HepG2 (cell line): ENCODE results near the gene MAML1. TPM values are rescaled to one million over a fixed set of nuclear protein-coding genes. Genes with fewer than 3 reads are reported as not detected.

Experiments
- ATAC-seq: fragments of 200-7000 bp; cut with Tn5 transposase; 3 replicates; pipeline ENCODE4 v1.9.1; 2020; ENCODE audit warnings: mild to moderate bottlenecking, moderate library complexity
- BruUV-seq: library from RNA; stranded (reverse); fragments of 400-500 nt; replicated peaks from 2 replicates; lab custom pipeline; 2021; lab: Mats Ljungman, UMichigan
- CTCF ChIA-PET: fragments of 300-600 bp; formaldehyde crosslinking; extraction: SDS; loops from one replicate; lab custom pipeline; 2021; ENCODE audit warnings: low total read pairs, inconsistent platforms, low intra/inter-chr PET ratio; lab: Yijun Ruan, JAX
- POLR2A ChIA-PET: fragments of 350-600 bp; sonication (Branson Sonifier 250); formaldehyde crosslinking; loops from one replicate; lab custom pipeline; 2020; ENCODE audit warnings: antibody characterized with exemption, inconsistent platforms; lab: Yijun Ruan, JAX
- DNase-seq: peaks from one replicate; pipeline ENCODE4 v3.0.0-alpha.2; 2015; ENCODE audit warnings: low spot score
- FAIRE-seq: peaks from 3 replicates; lab custom pipeline; 2011; peaks lifted over from hg19 to GRCh38; lab: Jason Lieb, UNC
- H2AFZ ChIP-seq: one replicate; pipeline ENCODE4 v1.6.1; 2011; ENCODE audit warnings: low read length, inconsistent platforms
- H3K27ac ChIP-seq: fragments of 300-600 bp; 3 replicates; pipeline ENCODE4 v1.8.0; 2011; ENCODE audit warnings: mixed run types, mild to moderate bottlenecking, mixed read lengths, low read length, inconsistent platforms; ENCODE audit not compliant: insufficient read depth; ENCODE audit errors: extremely low read length
- H3K27me3 ChIP-seq, 2 experiments: fragments of 200-600 bp in 1 of 2; 2 replicates in 1 of 2; 3 replicates in 1 of 2; pipeline versions ENCODE4 v1.6.0 to v1.8.0; 2011; ENCODE audit warnings: low read length in 2 of 2, mild to moderate bottlenecking in 2 of 2, moderate library complexity in 2 of 2, inconsistent platforms in 1 of 2; ENCODE audit not compliant: insufficient read depth in 2 of 2, control insufficient read depth in 1 of 2
- H3K36me3 ChIP-seq, 2 experiments: fragments of 200-600 bp in 1 of 2; replicated peaks in 1 of 2; 2 replicates in 1 of 2; 3 replicates in 1 of 2; pipeline versions ENCODE4 v1.5.1 to v1.8.0; 2011; ENCODE audit warnings: low read length in 2 of 2, inconsistent platforms in 1 of 2; ENCODE audit not compliant: insufficient read depth in 2 of 2, control insufficient read depth in 1 of 2
- H3K4me1 ChIP-seq: 2 replicates; pipeline ENCODE4 v1.5.1; 2012; ENCODE audit warnings: low read length, inconsistent platforms; ENCODE audit not compliant: insufficient read depth
- H3K4me2 ChIP-seq: 2 replicates; pipeline ENCODE4 v1.6.0; 2011; ENCODE audit warnings: low read depth, low read length, inconsistent platforms
- H3K4me3 ChIP-seq, 3 experiments: fragments of 200-600 bp in 1 of 3; sonication (generic), shearing (Covaris generic) in 1 of 3; replicated peaks in 1 of 3; 2 replicates each; pipeline ENCODE4 v1.5.1; 2011 to 2016; ENCODE audit warnings: low read length in 3 of 3, inconsistent platforms in 2 of 3, low read depth in 2 of 3, mild to moderate bottlenecking in 2 of 3, control low read depth in 1 of 3, mixed read lengths in 1 of 3; ENCODE audit not compliant: insufficient read depth in 1 of 3
- H3K79me2 ChIP-seq: one replicate; pipeline ENCODE4 v1.6.1; 2011; ENCODE audit warnings: low read length, inconsistent platforms; ENCODE audit not compliant: insufficient read depth
- H3K9ac ChIP-seq: 2 replicates; pipeline ENCODE4 v1.6.0; 2011; ENCODE audit warnings: mild to moderate bottlenecking, low read depth, low read length, inconsistent platforms; ENCODE audit not compliant: insufficient read depth
- H3K9me3 ChIP-seq: 2 replicates; pipeline ENCODE4 v1.5.1; 2012; ENCODE audit warnings: mild to moderate bottlenecking, low read length
- H4K20me1 ChIP-seq: 2 replicates; pipeline ENCODE4 v1.6.0; 2011; ENCODE audit warnings: inconsistent platforms, mild to moderate bottlenecking, low read length, moderate library complexity; ENCODE audit not compliant: insufficient read depth
- ARID3A ChIP-seq: IDR thresholded peaks from 2 replicates; pipeline ENCODE4 v1.6.1; 2012; ENCODE audit warnings: low read depth, low read length, improper control_type of control experiment
- HDAC1 ChIP-seq: sonication (generic); formaldehyde crosslinking; IDR thresholded peaks from 2 replicates; pipeline ENCODE4 v1.5.1; 2020; ENCODE audit warnings: mild to moderate bottlenecking, missing genetic modification reagents
- MAFF ChIP-seq: IDR thresholded peaks from 2 replicates; pipeline ENCODE4 v1.6.1; 2011; ENCODE audit warnings: low read depth, low read length, improper control_type of control experiment
- MAFK ChIP-seq, 2 experiments: IDR thresholded peaks in 1 of 2; conservative IDR thresholded peaks in 1 of 2; 2 replicates each; pipeline ENCODE4 v1.6.1; 2011; ENCODE audit warnings: improper control_type of control experiment in 2 of 2, low read length in 2 of 2
- NFKBIZ ChIP-seq: IDR thresholded peaks from 2 replicates; pipeline ENCODE4 v1.6.1; 2018; ENCODE audit warnings: missing genetic modification reagents, missing compliant biosample characterization
- SP1 ChIP-seq, 2 experiments: fragments of 450-650 bp in 1 of 2; sonication (generic) in 1 of 2; formaldehyde crosslinking in 1 of 2; IDR thresholded peaks; 2 replicates each; pipeline versions ENCODE4 v1.4.0 to v1.6.1; 2016 to 2020; ENCODE audit warnings: missing genetic modification reagents in 1 of 2
- ZBTB26 ChIP-seq: IDR thresholded peaks from 2 replicates; pipeline ENCODE4 v1.6.1; 2016; ENCODE audit warnings: missing compliant biosample characterization, missing genetic modification reagents, borderline replicate concordance
- ZGPAT ChIP-seq: IDR thresholded peaks from 2 replicates; pipeline ENCODE4 v1.6.1; 2016; ENCODE audit warnings: mild to moderate bottlenecking
- ZMAT5 ChIP-seq: sonication (generic); formaldehyde crosslinking; IDR thresholded peaks from 2 replicates; pipeline ENCODE4 v1.5.0; 2020; ENCODE audit warnings: mild to moderate bottlenecking, low read depth, missing genetic modification reagents, borderline replicate concordance
- ZNF672 ChIP-seq: sonication (generic); formaldehyde crosslinking; IDR thresholded peaks from 2 replicates; pipeline ENCODE4 v1.8.1; 2022; ENCODE audit warnings: missing genetic modification reagents
- ZNF687 ChIP-seq: sonication (generic); formaldehyde crosslinking; IDR thresholded peaks from 2 replicates; pipeline ENCODE4 v1.5.1; 2020; ENCODE audit warnings: mild to moderate bottlenecking, missing genetic modification reagents, moderate library complexity
- WGBS: methylation state at CpG from one replicate; pipeline ENCODE4 v1.1.6; 2017; ENCODE audit warnings: low lambda C conversion rate; 5-methylcytosine and 5-hydroxymethylcytosine counted together
- in situ Hi-C: cut with HindIII; loops from 2 replicates; pipeline ENCODE4 v1.10.0; 2017; ENCODE audit warnings: low pct_unique_long_range_greater_than_20kb; ENCODE audit not compliant: extremely low pct_ligation_motif_present
- intact Hi-C: fragments of 100-400 bp; cut with micrococcal nuclease; formaldehyde crosslinking; loops from one replicate; pipeline ENCODE4 v1.10.0; 2022; ENCODE audit not compliant: unreplicated experiment
- polyA plus RNA-seq, 8 experiments: library from polyadenylated mRNA; depleted of rRNA in 3 of 8; stranded (reverse) in 7 of 8; unstranded in 1 of 8; fragments of >200 nt; fragmentation: Illumina TruSeq in 4 of 8; extraction: Trizol in 4 of 8; gene quantifications; 2 replicates each; pipeline versions ENCODE4 v1.2.1 to v1.2.3, GENCODE V29; 2011 to 2016; ENCODE audit warnings: low read depth in 4 of 8, missing spikeins in 1 of 8, mixed read lengths in 1 of 8; ENCODE audit not compliant: insufficient read depth in 1 of 8
- total RNA-seq, 5 experiments: library from RNA; depleted of rRNA; stranded (reverse); fragments of >200 nt; fragmentation: Illumina TruSeq; extraction: Trizol; gene quantifications; 2 replicates each; pipeline ENCODE4 v1.2.3, GENCODE V29; 2016; ENCODE audit warnings: low read depth in 1 of 5

MAML1 gene
- total and polyA plus RNA-seq, 2 of the 13 experiments (the other 11 are each of a cell fraction or from before 2014, with no cell fraction given) = 10.0 to 10.8 TPM

GRCh38 chr5:179762079-179762780, 29.6 kb downstream of the MAML1 start (continued):
- TF ChIP-seq SP1 (IDR thresholded peaks at IDR 0.05) (no peak), SP1 (CRISPR knock-in tag; IDR thresholded peaks at IDR 0.05) (no peak), ZBTB26 (no peak), ZNF672 (CRISPR knock-in tag) (no peak), NFKBIZ (CRISPR knock-in tag) (no peak), ZNF687 (CRISPR knock-in tag) (peak; percentile 54)

- CTCF ChIA-PET = interaction anchor here (0.8 to 1.9 kb wide), 2 partner anchors 33 to 63 kb away, joined by 3 to 11 read pairs; no protein-coding TSS in a partner anchor
- Histone ChIP-seq H3K4me2 (peak overlapping the region; percentile 39; the same call in 1 of the 2 replicates), H4K20me1 (peaks cover 32% of the 10 kb centered on the region), H3K27me3 (no peaks in the 10 kb centered on the region), H3K27ac (peak overlapping the region; percentile 36), H3K9ac (no peak overlapping the region), H3K4me3 (no peak overlapping the region), H3K36me3 (peaks cover 14 to 35% of the 10 kb centered on the region in 2 experiments), H2AFZ (no peak overlapping the region), H3K9me3 (no peaks in the 10 kb centered on the region)
- FAIRE-seq (peak; percentile 52), DNase-seq (no peak), ATAC-seq (no peak)
- in situ Hi-C loops = loop anchor here (25.0 kb wide), 1 partner anchor 325 kb away; no protein-coding TSS in a partner anchor
- 26% methylated on average over 3 of the region's 3 CpGs for WGBS
- BruUV-seq = no TSS peak
- intact Hi-C loops = loop anchor here (1.0 to 10.0 kb wide), 4 partner anchors 34 to 328 kb away; partner anchors contain the start of gene TBC1D9B
- 0 out of 2 replicates have a peak, but pooled peaks have one; percentile 19 for TF ChIP-seq HDAC1 (CRISPR knock-in tag)
- TF ChIP-seq ARID3A = no peak
- no peak for TF ChIP-seq ZMAT5
- TF ChIP-seq MAFF = peak; percentile 52
- 0 out of 2 replicates have a peak, but pooled peaks have one; percentile 26 for TF ChIP-seq ZGPAT
- TF ChIP-seq MAFK (conservative IDR thresholded peaks at IDR 0.05 in 1 of 2, IDR thresholded peaks at IDR 0.05 in 1 of 2; ENCODE audit: low read length in 2 of 2) = peak; percentile 47 to 59; a peak in 3 of 4 replicates
- TF ChIP-seq, all 625 proteins: peak for 4
- Histone ChIP-seq H3K79me2 (peaks cover 64% of the 10 kb centered on the region), H3K4me1 (peaks cover 27% of the 10 kb centered on the region)
- POLR2A ChIA-PET = interaction anchor here (1.0 to 2.6 kb wide), 8 partner anchors 8 to 139 kb away, joined by 3 to 11 read pairs (median 5); partner anchors contain the start of genes HNRNPH1 and MAML1
Observed at GRCh38 chr5:179762781-179763176, 30.2 kb downstream of the MAML1 start.
